Measurements from ENCODE around the gene CD28.
"Not testable (repeated sequence)": the region's sequence is repeated elsewhere in the genome, so short reads cannot be mapped to it uniquely, and the experiment has no call there.

Gene CD28

GRCh38 chr2:203784710-203785270 is 78.4 kb downstream of the CD28 start:
- not testable (repeated sequence) for DNase-seq (ENCODE audit: low spot score)

DNA sequence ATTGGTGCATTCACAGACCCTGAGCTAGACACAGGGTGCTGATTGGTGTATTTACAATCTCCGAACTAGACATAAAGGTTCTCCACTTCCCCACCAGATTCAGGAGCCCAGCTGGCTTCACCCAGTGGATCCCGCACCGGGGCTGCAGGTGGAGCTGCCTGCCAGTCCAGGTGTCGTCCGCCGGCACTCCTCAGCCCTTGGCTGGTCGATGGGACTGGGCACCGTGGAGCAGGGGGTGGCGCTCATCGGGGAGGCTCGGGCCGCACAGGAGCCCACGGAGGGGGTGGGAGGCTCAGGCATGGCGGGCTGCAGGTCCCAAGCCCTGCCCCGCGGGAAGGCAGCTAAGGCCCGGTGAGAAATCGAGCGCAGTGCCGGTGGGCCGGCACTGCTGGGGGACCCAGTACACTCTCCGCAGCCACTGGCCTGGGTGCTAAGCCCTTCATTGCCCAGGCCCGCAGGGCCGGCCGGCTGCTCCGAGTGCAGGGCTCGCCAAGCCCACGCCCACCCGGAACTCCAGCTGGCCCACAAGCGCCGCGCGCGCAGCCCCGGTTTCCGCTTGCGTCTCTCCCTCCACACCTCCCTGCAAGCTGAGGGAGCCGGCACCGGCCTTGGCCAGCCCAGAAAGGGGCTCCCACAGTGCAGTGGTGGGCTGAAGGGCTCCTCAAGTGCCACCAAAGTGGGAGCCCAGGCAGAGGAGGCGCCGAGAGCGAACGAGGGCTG is 79.1 kb downstream of the CD28 start:
- not testable (repeated sequence) for DNase-seq (ENCODE audit: low spot score)

GRCh38 chr2:203786549-203787351 is 80.3 kb downstream of the CD28 start:
- no peak for DNase-seq (ENCODE audit: low spot score)

- DNase-seq (ENCODE audit: low spot score) = no peak
These were observed 81.5 kb downstream of the CD28 start for GRCh38 chr2:203787979-203788378.
